ENCODE measurements around the gene WSCD1.

Gene WSCD1

DNA sequence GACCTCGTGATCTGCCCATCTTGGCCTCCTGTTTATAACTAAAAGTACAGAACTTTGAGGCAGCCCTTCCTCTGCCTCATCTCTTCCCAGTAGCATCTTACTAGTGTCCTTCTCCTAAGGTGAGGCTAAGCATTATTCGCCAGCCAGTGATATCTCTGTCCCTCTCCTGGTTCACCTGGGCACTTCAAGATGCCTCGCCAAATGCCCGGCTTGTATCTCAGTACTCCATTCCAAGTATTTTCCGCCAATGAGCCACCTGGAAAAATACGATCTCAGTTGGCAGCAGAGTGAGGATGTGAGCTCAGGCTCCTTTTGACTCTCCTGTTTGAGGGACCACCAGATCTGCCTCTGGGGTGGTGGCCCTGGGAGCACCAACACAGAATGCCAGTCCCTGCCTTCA, 25.9 kb upstream of the WSCD1 start:
- H3K36me3 ChIP-seq (ENCODE audit: control insufficient read depth, insufficient read depth, low read length): no peaks in the 10 kb centered on the region
- H3K9me3 ChIP-seq (ENCODE audit: control insufficient read depth, insufficient read depth, low read length): no peaks in the 10 kb centered on the region
- H3K4me3 ChIP-seq (ENCODE audit: low read depth, low read length): no peak overlapping the region
- no peaks in the 10 kb centered on the region for H3K27me3 ChIP-seq (ENCODE audit: control insufficient read depth, insufficient read depth, low read length)
- no peaks in the 10 kb centered on the region for H3K4me1 ChIP-seq (ENCODE audit: control insufficient read depth, insufficient read depth, low read length)
- H3K9ac ChIP-seq (ENCODE audit: low read depth, low read length): no peak overlapping the region

DNA sequence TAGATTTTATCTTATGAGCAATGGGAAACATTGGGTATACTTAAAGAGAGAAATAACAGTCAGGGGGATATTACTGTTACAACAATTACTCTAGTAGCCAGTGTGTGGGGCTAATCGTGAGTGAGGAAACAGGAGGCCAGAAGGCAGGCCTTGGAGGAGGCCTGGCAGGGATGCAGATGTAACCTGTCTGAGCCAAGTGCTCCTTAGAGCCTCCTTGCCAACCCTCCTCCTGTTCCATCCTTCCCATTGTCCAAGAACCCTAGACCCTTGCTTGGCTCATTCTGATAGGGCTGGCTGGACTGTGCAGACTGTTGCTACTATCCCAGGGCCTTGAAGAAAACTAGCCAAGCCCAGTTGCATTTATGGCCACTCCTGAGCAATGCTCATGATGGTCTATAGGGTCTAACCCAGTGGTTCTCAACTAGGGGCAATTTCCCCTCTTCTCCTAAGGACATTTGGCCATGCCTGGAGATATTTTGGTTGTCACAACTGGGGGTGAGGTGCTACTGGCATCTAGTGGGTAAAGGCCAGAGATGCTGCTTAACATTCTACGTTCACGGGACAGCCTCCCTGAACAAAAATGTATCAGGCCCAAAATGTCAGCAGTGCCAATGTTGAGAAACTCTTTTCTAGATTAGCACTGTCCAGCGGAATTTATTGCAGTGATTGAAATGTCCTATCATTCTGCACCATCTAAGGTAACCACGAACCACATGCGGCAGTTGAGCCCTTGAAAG, 24.4 kb upstream of the WSCD1 start:
- Histone ChIP-seq H3K9ac (ENCODE audit: low read depth, low read length) (no peak overlapping the region), H3K36me3 (ENCODE audit: control insufficient read depth, insufficient read depth, low read length) (no peaks in the 10 kb centered on the region), H3K27me3 (ENCODE audit: control insufficient read depth, insufficient read depth, low read length) (no peaks in the 10 kb centered on the region), H3K9me3 (ENCODE audit: control insufficient read depth, insufficient read depth, low read length) (no peaks in the 10 kb centered on the region), H3K4me3 (ENCODE audit: low read depth, low read length) (no peak overlapping the region), H3K4me1 (ENCODE audit: control insufficient read depth, insufficient read depth, low read length) (no peaks in the 10 kb centered on the region)

DNA sequence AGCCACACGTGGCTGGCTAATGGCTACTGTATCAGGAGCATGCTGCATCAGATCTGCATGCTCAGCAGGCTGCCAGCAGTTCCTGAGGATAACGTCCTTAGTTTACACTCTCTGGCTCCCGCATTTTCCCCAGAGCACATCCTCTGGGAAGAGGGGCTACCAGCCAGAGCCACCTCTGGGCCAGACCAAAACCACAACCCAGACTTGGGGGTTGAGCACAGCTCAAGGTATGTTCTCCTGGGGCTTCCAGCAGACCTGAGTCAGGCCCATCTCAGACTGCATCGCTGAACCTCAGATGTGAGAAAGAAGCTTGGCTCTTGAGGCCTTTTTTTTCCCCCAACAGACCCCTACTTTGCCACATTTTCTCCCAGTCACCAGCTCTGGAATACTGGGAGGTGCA, 23.7 kb upstream of the WSCD1 start:
- Histone ChIP-seq H3K9me3 (ENCODE audit: control insufficient read depth, insufficient read depth, low read length) (no peaks in the 10 kb centered on the region), H3K9ac (ENCODE audit: low read depth, low read length) (no peak overlapping the region), H3K4me1 (ENCODE audit: control insufficient read depth, insufficient read depth, low read length) (no peaks in the 10 kb centered on the region), H3K36me3 (ENCODE audit: control insufficient read depth, insufficient read depth, low read length) (no peaks in the 10 kb centered on the region), H3K27me3 (ENCODE audit: control insufficient read depth, insufficient read depth, low read length) (no peaks in the 10 kb centered on the region), H3K4me3 (ENCODE audit: low read depth, low read length) (no peak overlapping the region)

DNA sequence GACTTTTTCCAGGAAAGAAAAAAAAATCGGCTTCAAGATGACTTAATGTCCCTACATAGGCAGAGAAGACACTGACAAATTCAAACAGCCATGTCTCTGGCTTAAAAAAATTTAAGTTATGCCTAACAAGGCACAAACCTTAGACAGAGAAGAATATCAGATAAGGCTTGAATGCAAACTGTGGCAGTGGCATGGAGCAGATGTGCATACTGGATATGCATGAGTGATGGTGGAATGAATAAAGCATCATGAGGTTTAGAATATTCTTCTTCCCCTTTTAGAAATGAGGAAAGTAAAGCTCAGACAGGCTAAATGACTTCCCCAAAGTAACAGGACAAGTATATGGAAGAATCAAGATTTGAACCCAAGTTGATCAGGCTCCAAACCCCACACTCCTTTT, 23.2 kb upstream of the WSCD1 start:
- Histone ChIP-seq H3K9ac (ENCODE audit: low read depth, low read length) (no peak overlapping the region), H3K9me3 (ENCODE audit: control insufficient read depth, insufficient read depth, low read length) (no peaks in the 10 kb centered on the region), H3K36me3 (ENCODE audit: control insufficient read depth, insufficient read depth, low read length) (no peaks in the 10 kb centered on the region), H3K27me3 (ENCODE audit: control insufficient read depth, insufficient read depth, low read length) (no peaks in the 10 kb centered on the region), H3K4me1 (ENCODE audit: control insufficient read depth, insufficient read depth, low read length) (no peaks in the 10 kb centered on the region), H3K4me3 (ENCODE audit: low read depth, low read length) (no peak overlapping the region)

DNA sequence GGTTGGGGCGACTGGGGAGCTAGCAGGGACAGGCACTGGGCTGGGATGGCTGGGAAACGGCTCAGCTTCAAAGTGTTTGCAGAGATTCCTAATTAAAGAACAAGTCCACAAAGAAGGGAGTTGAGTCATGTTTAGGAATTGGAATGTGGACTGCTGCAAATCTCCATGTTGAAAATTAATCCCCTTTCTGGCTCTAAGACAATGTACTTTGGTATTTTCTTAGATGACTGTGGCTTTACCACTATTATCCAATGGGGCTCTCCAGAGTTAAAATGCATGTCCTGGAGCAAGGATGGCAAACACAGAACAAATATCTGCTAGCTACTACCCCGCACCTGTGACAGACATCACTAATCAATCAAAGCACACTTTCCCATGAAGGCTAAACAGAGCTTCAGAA, 22.2 kb upstream of the WSCD1 start:
- H3K9ac ChIP-seq (ENCODE audit: low read depth, low read length): no peak overlapping the region

DNA sequence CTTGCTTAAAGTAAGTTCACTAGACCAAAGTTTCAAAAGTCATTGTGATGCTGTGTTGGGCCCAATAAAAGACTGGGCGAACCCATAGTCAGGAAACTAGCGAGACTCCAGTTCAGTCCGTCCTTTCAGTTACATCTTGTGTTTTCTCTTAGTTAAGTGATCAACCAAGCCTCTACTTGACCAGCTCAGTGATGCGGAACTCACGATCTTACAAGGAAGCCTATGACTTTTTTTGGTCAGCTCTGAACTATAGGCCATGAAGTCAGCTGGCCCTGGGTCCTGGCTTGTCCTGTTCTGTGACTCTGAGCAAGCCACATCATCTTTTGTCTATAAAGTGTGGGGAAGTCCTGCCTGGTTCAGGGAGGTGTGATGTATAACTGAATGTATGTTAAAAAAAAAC, 21.7 kb upstream of the WSCD1 start:
- no peaks in the 10 kb centered on the region for H3K36me3 ChIP-seq (ENCODE audit: control insufficient read depth, insufficient read depth, low read length)
- no peak overlapping the region for H3K4me3 ChIP-seq (ENCODE audit: low read depth, low read length)
- H3K9me3 ChIP-seq (ENCODE audit: control insufficient read depth, insufficient read depth, low read length): no peaks in the 10 kb centered on the region
- no peaks in the 10 kb centered on the region for H3K4me1 ChIP-seq (ENCODE audit: control insufficient read depth, insufficient read depth, low read length)
- H3K27me3 ChIP-seq (ENCODE audit: control insufficient read depth, insufficient read depth, low read length): no peaks in the 10 kb centered on the region
- H3K9ac ChIP-seq (ENCODE audit: low read depth, low read length): no peak overlapping the region

More for the DNA sequence above, 22.2 kb upstream of the WSCD1 start:
- no peak overlapping the region for H3K4me3 ChIP-seq (ENCODE audit: low read depth, low read length)
- H3K9me3 ChIP-seq (ENCODE audit: control insufficient read depth, insufficient read depth, low read length): no peaks in the 10 kb centered on the region
- no peaks in the 10 kb centered on the region for H3K27me3 ChIP-seq (ENCODE audit: control insufficient read depth, insufficient read depth, low read length)
- H3K36me3 ChIP-seq (ENCODE audit: control insufficient read depth, insufficient read depth, low read length): no peaks in the 10 kb centered on the region
- H3K4me1 ChIP-seq (ENCODE audit: control insufficient read depth, insufficient read depth, low read length): no peaks in the 10 kb centered on the region

DNA sequence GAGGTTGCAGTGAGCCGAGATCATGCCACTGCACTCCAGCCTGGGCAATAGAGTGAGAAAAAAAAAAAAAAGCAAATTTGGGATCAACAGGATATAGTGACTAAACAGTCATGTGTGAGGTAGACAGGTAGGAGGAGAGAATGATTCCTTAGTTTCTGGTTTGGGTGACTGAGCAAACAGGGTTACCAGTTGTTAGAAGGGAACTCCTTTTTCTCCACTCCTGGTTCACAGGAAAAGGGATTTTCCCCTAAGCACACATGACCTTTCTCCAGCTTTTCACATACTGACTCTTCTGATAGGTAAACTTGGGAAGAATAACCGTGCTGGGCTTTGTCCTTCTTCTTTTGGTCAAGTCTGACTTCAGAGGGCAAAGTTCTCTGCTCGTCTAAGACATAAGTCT, 17.3 kb upstream of the WSCD1 start:
- H3K27me3 ChIP-seq (ENCODE audit: control insufficient read depth, insufficient read depth, low read length): no peaks in the 10 kb centered on the region
- no peaks in the 10 kb centered on the region for H3K4me1 ChIP-seq (ENCODE audit: control insufficient read depth, insufficient read depth, low read length)
- no peak overlapping the region for H3K9ac ChIP-seq (ENCODE audit: low read depth, low read length)
- no peaks in the 10 kb centered on the region for H3K36me3 ChIP-seq (ENCODE audit: control insufficient read depth, insufficient read depth, low read length)
- no peak overlapping the region for H3K4me3 ChIP-seq (ENCODE audit: low read depth, low read length)
- H3K9me3 ChIP-seq (ENCODE audit: control insufficient read depth, insufficient read depth, low read length): no peaks in the 10 kb centered on the region

DNA sequence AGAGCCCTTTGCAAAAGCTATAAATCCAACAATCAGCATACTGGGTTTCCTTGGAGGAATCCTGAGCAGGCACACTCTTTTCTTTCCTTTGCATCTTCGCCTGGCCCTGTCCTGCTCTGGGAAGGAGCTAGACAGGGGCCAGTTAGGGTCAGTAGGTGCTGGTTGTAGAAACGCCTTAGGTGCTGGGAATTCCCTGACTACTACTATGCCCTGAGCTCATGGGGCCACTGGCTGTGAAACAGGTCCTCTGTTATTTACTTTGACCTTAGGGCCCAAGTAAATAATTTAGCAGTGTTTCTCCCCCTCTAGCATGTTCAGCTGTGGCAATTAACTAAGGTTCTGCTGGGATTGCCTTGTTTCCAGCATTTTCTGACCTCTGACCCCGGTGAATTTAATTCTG, 15.8 kb upstream of the WSCD1 start:
- no peak overlapping the region for H3K9ac ChIP-seq (ENCODE audit: low read depth, low read length)
- H3K36me3 ChIP-seq (ENCODE audit: control insufficient read depth, insufficient read depth, low read length): no peaks in the 10 kb centered on the region
- H3K27me3 ChIP-seq (ENCODE audit: control insufficient read depth, insufficient read depth, low read length): no peaks in the 10 kb centered on the region
- no peaks in the 10 kb centered on the region for H3K9me3 ChIP-seq (ENCODE audit: control insufficient read depth, insufficient read depth, low read length)
- no peaks in the 10 kb centered on the region for H3K4me1 ChIP-seq (ENCODE audit: control insufficient read depth, insufficient read depth, low read length)
- H3K4me3 ChIP-seq (ENCODE audit: low read depth, low read length): no peak overlapping the region

DNA sequence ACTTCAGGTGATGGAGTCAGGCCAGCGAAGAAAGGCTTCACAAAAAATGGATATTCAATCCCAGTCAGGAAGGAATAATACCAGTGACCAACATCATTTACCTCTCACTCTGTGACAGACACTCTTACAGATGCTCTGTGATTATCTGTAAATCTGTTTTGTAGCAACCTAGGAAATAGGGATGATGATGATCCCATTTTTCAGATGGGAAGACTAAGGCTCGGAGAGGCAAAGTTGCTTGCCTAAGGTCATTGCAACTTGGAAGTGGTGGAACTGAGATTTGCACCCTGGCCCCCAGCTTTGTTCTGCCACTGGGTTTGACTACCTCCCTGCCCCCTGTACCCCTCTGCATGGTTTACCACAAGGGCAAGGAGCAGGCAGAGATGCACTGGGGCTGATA, 14.1 kb upstream of the WSCD1 start:
- H3K9me3 ChIP-seq (ENCODE audit: control insufficient read depth, insufficient read depth, low read length): no peaks in the 10 kb centered on the region
- H3K9ac ChIP-seq (ENCODE audit: low read depth, low read length): no peak overlapping the region
- H3K4me1 ChIP-seq (ENCODE audit: control insufficient read depth, insufficient read depth, low read length): no peaks in the 10 kb centered on the region
- no peaks in the 10 kb centered on the region for H3K27me3 ChIP-seq (ENCODE audit: control insufficient read depth, insufficient read depth, low read length)
- H3K36me3 ChIP-seq (ENCODE audit: control insufficient read depth, insufficient read depth, low read length): no peaks in the 10 kb centered on the region
- H3K4me3 ChIP-seq (ENCODE audit: low read depth, low read length): no peak overlapping the region

DNA sequence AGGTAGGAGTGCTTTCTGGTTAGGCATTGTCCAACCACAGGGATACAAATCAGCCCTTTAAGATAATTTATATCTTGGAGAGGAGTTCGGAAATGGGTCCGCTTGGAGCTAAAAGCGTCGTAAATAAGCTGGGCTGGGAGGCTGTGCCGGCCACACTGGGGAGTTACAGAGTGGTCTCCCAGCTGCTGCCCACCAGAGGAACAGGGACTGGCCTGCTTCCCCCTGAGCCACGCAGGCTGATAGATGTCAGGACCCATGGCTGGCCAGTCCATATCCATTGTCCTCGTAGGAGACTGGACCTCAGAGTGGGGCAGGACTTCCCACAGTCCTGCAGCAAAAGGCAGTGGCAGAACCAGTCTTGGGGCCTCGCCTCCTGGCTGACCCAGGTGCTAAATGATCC, 12.6 kb upstream of the WSCD1 start:
- no peaks in the 10 kb centered on the region for H3K27me3 ChIP-seq (ENCODE audit: control insufficient read depth, insufficient read depth, low read length)
- H3K4me1 ChIP-seq (ENCODE audit: control insufficient read depth, insufficient read depth, low read length): no peaks in the 10 kb centered on the region
- H3K4me3 ChIP-seq (ENCODE audit: low read depth, low read length): no peak overlapping the region
- no peaks in the 10 kb centered on the region for H3K9me3 ChIP-seq (ENCODE audit: control insufficient read depth, insufficient read depth, low read length)
- H3K9ac ChIP-seq (ENCODE audit: low read depth, low read length): no peak overlapping the region
- no peaks in the 10 kb centered on the region for H3K36me3 ChIP-seq (ENCODE audit: control insufficient read depth, insufficient read depth, low read length)

DNA sequence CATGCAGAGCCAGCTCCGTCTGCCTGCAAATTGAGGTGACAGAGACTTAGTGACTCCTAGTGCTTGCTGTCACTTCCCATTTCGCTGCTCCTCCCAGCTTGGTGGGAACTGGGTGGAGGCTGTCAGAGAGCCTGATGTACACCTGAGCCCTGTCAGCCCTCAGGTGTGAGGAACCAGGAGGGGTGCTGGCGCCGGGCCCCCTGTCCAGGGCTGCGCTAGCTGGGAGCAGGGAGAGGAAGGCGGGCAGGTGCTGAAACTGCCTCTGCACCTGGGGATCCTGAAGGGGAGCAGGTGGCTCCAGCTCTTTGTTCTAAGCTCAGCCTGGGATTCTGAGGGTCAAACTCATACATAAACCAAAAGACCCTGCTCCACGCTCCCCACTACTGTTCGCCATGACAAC, 10.8 kb upstream of the WSCD1 start:
- Histone ChIP-seq H3K4me1 (ENCODE audit: control insufficient read depth, insufficient read depth, low read length) (no peaks in the 10 kb centered on the region), H3K9ac (ENCODE audit: low read depth, low read length) (no peak overlapping the region), H3K4me3 (ENCODE audit: low read depth, low read length) (no peak overlapping the region), H3K9me3 (ENCODE audit: control insufficient read depth, insufficient read depth, low read length) (no peaks in the 10 kb centered on the region), H3K27me3 (ENCODE audit: control insufficient read depth, insufficient read depth, low read length) (no peaks in the 10 kb centered on the region), H3K36me3 (ENCODE audit: control insufficient read depth, insufficient read depth, low read length) (no peaks in the 10 kb centered on the region)

DNA sequence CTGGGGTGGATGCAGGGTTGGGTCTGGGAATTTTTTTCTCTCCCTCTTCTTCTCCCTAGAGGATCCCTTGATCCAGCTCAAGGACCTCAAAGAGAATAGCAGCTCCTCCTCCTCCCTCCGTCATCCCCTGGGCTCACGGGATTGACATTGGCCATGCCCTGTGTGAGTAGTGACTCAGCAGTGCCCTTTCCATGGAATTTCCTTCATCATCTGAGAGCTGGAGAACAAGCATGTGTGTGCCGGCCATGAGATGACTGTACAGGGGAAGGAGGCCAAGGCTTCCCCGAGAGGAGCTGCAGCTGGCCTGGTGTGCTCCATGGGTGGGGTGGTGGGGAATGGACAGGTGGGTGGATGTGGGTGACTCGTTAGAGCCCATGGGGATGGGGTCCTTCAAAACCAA, 8.9 kb upstream of the WSCD1 start:
- Histone ChIP-seq H3K36me3 (ENCODE audit: control insufficient read depth, insufficient read depth, low read length) (no peaks in the 10 kb centered on the region), H3K4me3 (ENCODE audit: low read depth, low read length) (no peak overlapping the region), H3K4me1 (ENCODE audit: control insufficient read depth, insufficient read depth, low read length) (no peaks in the 10 kb centered on the region), H3K27me3 (ENCODE audit: control insufficient read depth, insufficient read depth, low read length) (no peaks in the 10 kb centered on the region), H3K9me3 (ENCODE audit: control insufficient read depth, insufficient read depth, low read length) (no peaks in the 10 kb centered on the region), H3K9ac (ENCODE audit: low read depth, low read length) (no peak overlapping the region)
